Activated CD8-positive, alpha-beta memory T cell treated with anti-CD3 and anti-CD28 coated beads, Interleukin-2, amount 50 U/mL, for 24 hours (primary cell): ENCODE results near the gene TEX52.
"Not testable (repeated sequence)": the region's sequence is repeated elsewhere in the genome, so short reads cannot be mapped to it uniquely, and the experiment has no call there.

Experiments used
- DNase-seq: peaks from one replicate; pipeline ENCODE4 v3.0.0-alpha.2; 2020; ENCODE audit errors: extremely low read depth

TEX52 gene

DNA sequence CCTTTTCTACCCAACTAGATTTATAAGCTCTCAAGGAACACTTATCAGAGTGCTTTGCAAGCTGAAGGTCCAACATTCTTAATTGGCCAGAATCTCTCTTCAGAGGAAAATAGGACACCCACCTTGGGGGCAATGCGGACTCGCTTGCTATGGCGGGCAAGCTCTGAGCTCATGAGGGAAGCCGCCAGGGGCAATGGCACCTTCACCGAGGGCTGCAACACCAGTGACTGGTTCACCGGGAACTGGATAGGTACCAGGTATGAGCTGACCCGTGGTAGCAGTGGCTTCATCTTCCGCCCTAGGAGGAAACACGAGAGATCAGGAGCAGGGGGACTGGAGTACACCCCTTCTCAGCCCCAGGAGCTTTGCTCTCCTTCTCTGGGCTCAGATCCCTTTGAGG, 7.4 kb upstream of the TEX52 start:
- no peak for DNase-seq

DNA sequence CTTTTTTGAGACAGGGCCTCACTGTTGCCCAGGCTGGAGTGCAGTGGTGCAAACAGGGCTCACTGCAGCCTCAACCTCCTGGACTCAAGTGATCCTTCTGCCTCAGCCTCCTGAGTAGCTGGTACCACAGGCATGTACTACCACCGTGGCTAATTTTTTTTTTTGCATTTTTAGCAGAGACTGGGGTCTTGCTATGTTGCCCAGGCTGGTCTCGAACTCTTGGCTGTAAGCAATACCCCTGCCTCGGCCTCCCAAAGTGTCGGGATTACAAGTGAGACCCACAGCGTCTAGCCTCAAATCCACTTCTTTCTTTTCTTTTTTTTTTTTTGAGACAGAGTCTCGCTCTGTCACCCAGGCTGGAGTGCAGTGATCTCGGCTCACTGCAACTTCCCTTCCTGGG, 6.6 kb upstream of the TEX52 start:
- DNase-seq, result not testable (repeated sequence)

DNA sequence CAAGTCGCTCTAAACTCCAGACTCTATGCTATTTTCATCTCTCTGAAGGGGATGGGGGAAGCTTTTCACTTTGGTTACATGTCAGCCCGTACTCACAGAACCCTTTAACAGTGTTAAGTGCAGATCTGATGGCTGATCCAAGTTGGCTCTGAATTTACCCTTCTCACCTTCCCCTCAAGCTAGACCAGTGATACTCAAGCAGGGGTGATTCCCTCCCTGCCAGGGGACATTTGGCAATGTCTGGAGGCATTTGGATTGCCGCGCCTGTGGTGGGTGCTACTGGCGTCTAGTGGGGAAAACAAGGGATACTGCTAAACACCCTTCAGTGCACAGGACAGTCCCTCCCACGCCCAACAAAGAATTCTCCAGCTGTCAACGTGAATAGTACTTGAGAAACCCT, 6.0 kb upstream of the TEX52 start:
- no peak for DNase-seq

DNA sequence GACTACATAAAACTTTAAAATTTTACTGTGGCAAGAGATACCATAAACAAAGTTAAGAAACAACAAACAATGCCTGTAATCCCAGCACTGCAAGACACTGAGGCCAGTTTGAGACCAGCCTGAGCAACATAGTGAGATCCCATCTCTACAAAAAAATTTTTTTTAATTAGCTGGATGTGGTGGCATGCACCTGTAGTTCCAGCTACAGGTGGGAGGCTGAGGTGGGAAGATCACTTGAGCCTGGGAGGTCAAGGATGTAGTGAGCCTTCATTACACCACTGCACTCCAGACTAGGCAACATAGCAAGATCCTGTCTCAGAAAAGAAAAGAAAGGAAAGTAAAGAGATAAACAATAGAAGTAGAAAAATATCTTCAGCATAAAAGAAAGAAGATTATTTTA, 3.3 kb upstream of the TEX52 start:
- no peak for DNase-seq

DNA sequence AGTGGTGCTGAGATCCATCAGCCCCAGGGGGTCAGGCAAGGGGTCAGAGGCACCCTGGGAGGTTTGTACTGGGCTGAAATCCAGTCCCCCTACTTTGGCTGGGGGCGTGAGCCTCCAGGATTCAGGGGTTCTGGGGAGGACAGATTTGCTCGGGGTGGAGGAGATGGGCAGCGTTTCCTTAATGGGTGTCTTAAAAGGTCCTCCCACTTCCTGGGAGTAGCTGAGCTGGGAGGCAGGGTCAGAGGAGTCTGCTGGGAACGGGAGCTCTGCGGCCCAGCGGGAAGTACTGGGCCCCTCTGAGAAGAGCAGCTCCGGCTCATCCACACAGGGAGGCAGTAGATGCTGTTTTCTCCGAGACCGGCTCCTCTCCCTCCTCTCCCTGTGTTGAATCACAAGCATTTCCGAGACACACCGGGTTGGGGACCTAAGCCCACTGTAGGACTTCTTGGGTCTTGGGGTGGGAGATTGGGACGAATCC, 2.1 kb upstream of the TEX52 start:
- DNase-seq, result no peak

DNA sequence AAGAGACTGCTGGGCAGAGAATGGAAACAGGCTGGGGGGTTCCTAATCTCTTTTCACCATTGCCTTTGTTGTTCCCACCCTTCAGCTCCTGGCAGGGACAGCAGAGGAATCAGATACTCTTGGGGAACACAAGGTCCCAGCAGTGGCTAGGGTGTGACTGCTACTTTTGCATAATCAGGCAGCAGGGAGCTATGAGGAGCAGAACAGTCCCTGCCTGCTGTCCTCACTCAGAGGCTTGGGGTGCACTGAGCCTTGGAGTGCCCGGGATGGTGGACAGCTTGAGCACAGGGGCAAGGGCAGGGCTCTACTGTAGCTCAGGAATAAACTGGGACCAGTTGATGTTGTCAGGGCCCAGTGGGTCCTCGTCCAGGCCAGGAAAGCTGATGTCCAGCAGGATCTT, 1.5 kb upstream of the TEX52 start:
- DNase-seq, result no peak

DNA sequence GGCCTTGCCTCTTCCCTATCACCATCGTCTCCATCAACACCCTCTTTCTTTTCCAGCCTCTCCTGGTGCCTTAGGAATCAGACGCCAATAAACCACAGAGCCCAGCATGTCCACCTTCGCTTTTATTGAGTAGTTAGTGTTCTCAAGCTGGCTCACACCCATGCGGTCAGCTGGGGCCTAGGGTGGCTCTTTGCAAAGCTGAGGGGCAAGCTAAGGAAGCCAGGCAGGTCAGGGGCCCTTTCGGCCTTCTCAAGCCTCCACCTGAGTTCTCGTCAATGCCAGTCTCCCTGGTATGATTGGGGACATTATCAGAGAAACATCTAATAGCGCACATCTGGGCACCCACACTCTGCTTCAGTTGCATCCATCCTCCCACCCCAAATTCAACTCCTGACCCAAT, 737 bp upstream of the TEX52 start:
- DNase-seq, result no peak

DNA sequence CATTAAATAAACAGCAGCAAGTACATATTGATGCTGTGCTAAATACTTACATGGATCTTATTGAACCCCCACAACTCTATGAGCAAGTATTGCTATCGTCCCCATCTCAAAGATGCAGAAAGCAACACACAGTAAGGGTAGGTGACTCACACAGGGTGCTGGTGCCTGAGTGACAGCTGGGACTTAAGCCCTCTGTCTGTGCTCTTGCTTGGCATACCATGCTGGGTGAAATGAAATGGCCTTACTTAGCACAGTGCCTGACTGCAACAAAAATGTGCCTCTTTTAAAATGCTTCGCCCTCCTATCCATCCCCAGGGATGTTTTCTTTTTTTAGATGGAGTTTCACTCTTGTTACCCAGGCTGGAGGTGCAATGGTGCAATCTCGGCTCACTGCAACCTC, 788 bp downstream of the TEX52 start:
- no peak for DNase-seq

DNA sequence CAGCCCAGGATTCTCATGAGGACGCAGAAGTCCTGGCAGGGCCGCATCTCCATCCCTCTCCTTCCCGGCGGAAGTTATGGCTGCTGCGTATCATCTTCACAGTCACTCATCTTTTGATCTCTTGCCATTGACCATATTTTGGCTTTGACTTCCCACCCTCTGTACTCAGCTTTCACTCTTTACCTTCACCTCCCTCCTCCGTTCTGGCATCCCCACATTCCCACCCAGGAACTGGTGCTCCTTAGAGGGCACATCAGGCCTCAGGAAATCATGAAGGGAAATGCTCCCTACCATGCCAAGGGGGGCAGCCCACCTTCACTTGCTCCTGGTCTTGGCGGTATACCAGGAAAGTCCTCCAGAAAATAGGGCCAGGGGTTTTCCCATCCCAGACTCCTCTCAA, 1.3 kb downstream of the TEX52 start:
- DNase-seq, result no peak

DNA sequence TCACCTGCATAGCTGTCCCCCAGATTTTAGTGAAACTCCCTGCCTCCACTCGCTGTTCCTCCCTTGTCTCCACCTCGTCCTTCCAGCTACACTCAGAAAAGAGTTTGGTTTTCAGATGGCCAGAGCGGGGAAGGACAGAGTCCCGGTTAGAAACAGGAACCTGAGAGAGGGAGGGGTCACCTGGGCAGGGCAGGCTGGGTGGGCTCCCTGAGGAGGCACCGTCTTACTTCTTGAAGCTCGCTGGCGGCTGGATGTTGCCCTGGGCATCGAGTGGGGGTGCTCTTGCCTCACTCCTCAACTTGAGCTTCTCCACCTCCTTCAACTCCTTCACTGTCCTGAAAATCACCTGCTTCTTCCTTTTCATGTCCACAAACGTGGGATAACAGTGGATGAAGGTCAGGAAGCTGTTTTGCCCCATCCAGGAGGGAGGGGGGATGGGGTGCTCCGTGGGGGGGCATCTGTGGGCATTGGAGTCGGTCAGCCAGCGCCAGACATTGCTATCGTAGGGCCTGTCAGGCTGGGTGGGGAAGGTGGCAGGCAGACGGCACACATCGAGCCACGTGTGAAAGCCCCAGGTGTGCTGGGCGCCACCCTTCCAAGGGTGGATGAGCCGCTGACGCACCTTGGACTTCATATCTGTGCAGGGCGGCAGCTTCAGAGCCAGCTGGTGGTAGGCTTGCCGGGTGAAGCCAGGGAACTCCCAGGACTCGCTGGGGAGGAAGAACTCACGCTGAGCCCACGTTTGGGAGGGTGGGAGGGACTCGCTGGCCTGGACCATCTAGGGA, 2.0 kb downstream of the TEX52 start:
- DNase-seq, result no peak

DNA sequence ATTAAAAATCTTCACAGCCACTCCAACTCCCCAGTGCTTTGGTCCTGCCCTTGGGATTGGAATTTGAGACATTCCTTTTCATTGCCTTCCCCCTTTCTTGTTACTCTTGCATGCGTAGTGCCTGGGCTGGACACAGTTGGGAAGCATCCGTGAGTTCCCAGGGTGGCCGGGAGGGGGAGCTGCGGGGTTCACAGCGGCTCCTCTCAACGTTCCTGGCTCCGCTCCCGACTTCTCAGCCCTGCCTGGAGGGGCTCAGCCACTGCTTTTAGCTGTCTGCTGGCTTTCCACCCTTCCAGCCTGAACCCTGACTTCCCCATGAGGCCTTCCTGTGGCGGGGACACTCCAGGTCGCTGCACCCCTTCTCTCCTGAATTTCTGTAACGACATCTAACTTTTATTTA, 3.2 kb downstream of the TEX52 start:
- no peak for DNase-seq

DNA sequence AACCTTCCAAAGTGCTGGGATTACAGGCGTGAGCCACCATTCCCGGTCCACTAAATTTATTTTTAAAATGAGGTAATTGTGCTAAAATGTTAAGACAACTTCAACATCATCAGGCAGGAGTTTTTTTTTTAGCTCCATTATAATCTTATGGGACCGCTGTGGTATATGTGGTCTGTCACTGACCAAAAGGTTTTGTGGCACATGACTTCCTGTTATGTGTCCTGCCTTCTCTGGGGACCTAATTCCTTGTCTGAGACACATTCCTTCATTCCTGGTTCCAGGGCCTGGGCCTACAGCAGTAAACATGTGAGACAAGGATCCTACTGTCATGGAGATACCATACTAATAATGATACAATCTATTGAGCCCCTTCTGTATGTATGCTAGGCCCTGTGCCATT, 4.9 kb downstream of the TEX52 start:
- no peak for DNase-seq

DNA sequence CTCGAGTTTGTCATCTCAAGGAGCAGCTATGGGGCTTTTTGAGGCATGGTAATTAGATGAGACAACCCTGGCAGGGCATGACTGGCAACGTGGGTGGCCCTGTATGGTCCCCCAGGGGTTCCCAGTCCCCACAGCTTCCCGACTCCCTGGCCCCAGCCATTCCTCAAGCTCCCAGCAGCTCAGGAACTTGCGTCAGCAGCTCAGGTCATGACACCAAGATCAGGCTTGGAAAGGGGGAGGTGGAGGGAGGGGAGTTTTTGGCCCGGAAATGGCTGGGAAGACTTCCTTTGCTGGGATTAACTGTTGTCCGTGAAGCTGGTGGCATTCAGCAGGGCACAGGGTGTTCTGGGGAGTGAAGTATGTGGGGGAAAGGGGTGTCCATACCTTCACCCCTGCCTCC, 11.6 kb downstream of the TEX52 start:
- DNase-seq, result no peak

DNA sequence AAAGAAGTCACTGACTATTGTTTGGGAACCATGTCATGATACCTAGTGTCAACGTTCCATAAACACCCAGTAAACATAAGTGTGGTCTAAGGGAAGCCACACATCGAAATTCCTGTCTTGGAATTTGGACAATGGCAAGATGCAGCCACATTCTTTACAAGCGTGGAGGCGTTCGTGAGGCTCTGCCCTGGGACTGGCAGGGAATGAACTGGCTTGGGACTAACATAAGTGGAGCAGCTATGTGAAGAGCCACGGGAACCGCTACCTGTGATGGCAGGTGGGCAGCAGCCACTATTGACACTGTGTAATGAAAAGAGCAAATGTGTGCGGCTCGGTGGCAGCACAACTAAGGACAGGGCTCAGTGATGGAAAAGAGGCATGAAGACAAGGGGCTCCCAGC, 12.1 kb downstream of the TEX52 start:
- no peak for DNase-seq

DNA sequence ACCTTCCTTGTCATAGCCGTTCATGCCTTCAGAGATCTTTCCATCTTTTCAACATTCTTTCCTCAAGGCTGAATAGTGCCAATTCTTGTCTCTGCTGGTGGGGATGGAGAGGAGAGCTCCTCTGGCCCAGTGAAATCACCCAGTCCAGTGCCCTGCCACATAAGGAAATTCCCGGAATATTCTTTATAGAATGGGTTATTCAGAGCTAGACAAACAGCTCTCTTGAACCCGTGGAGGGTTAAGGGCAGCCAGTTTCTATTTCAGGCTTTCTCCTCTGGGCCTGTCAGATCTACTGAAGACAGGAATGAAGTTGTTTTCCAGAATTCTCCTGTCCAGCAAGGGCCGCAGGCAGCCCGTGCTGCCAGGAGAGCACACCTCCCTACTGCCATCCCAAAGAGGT, 13.9 kb downstream of the TEX52 start:
- no peak for DNase-seq

DNA sequence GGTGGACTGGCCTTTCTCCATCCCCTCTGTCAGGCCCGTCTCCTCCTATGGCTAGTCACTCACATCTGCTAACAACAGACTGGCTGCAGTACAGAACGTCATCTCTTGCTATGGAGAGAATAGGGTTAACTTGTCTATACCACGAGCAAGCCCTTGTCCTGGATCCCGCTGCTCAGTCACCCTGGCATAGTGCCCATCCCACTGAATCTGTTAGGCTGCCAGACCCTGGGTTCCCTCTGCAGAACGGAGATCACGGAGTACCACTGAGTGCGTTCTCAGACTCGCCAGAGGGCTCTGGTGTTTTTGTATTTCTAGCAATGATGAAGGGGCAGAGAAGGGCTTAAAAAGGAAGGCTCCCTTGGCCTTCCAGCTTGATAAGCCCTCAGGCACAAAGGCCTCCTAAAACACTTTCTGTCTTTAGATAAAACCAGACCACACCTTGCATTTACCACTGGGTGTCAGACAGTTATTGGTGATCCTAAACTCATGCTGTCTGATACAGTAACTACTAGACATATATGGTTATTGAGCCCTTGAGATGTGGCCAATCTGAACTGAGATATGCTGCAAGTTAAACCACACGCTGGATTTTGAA, 15.7 kb downstream of the TEX52 start:
- no peak for DNase-seq

DNA sequence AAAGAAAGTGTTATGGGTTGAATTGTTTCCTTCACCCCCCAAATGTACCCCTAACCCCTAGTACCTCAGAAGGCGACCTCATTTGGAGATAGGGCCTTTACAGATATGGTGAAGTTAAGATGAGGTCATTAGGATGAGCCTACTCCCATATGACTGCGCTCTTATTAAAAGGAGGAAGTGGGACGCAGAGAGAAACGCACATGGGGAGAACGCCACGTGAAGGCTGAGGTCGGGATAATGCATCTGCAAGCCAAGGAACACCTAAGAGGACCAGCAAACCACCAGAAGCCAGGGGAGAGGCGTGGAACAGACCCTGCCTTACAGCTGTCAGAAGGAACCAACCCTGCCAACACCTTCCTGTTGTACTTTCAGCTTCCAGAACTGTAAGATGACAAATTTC, 20.3 kb downstream of the TEX52 start:
- DNase-seq, result no peak

DNA sequence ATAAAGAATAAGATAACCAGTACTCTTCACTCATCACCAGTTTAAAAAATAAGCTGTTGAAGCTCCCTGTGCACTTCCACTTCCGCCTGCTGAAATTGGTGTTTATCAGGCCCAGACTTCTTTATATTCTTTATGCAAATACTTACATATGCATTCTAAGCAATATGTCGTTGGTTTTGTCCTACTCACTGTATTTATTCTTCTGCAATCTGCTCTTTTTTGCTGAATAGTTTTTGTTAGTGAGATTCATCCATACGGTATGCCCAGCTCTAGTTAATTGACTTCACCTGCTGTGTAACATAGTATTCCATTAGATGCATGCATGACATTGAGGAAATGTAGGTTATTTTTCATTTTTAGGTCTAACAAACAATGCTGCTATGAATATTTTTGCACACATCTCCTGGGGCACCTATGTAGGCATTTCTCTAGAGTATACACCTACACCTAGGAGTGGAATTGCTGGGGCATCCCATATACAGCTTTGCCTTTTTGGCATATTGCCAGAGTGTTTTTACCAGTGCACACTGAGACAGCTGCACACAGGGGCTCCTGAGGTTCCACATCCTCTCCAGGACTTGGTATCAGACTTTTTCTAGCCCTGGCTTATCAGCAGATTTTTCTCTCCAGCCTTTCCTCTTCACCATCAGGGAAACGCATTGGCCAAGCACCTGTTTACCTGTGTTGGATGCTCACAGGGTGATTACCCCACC, 21.0 kb downstream of the TEX52 start:
- DNase-seq, result no peak

DNA sequence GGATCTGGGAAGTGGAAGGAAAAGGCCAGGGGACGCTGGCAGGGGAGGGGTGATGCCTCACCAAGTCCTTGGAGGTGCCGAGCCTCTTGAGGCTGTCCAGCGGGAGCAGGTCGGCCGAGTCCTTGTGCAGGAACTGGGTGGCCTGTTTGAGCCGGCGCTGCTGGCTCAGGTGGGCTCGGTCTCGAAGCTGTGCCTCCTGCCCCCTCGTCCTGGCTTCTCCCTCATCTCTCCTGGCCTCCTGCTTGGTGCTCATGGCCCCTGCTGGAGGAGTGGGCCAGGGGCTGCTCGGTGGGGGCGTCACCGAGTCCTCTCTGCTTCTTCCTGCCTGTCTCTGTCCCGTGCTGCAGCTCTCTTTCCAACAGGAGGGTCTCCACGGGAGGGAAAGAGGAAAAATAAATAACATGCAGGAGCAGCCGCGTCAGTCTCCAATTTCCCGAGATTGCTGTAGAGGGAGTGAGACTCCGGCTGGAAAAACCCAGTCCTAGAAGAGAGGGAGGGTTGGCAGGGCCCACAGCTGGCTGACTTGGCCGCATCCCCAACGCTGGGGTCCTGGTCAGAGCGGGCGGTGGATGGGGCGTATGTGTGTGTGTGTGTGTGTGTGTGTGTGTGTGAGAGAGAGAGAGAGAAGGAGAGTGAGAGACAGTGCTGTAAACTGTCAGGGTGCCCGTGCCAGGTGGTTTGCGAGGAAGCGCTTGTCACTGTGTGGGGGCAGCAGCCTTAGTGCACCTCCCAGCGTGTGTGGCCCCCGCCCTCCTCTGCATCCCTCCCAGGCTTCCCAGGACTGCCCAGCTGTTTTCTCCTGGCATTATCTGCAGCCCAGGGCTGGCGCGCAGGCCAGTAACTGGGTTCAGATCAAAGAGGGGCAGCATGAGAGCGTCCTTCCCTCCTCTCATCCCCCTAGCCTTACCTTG, 22.0 kb downstream of the TEX52 start, which contains the start of gene NRIP2:
TSS of gene NRIP2 (minus strand) at position 455 of the 911 bp plus-strand sequence. CDS start at position 403, 52 bp downstream.
- no peak for DNase-seq

DNA sequence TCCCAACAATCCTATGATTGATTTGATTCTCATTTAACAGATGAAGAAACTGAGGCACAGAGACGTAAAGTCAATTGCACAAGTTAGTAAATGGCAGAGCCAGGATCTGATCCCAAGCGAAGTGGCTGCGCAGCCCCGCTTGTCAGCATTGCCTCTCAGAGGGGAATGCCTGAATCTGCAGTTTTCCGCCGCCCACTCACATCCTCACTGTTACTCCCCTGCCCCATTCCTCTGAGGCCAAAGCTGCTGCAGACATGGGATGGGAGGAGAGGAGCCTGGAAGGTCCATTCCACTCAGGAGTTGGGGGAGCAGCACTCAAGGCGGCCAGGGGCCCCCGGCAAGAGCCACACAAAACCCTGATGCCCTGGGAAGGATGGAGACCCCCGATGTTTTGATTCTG, 23.0 kb downstream of the TEX52 start:
- DNase-seq, result no peak

DNA sequence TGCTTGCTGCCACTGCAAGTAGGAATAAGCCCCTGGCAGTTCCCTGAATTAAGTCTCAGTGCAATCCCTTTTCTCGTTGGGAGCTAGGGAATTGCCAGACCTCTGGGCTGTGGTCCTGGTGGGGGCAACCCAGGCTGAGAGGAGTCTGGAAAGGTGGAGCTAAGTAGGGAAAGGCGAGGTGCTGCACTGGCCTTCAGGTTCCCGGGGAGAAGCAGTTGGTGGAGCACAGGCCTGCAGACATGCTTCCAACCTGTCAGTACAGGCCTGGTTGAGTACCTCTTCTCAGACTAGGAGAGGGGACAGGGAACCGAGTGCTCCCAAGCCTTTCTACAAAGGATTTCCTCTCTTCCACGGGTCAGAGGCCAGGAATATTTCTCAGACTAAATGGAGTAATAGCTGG, 23.5 kb downstream of the TEX52 start:
- DNase-seq, result no peak
